Activated CD8-positive, alpha-beta T cell treated with anti-CD3 and anti-CD28 coated beads for 36 hours (primary cell): ENCODE data around the gene RHOD. TPM values are rescaled to one million over a fixed set of nuclear protein-coding genes. Genes with fewer than 3 reads are reported as not detected.
A peak's percentile ranks its signal among the peaks of the same experiment; 100 is the strongest.

Experiments used
- ATAC-seq: fragments of 200-7000 bp; cut with Tn5 transposase; one replicate; pipeline ENCODE4 v1.10.0; 2021; ENCODE audit warnings: mild to moderate bottlenecking, moderate library complexity
- CTCF ChIA-PET: fragments of 350-600 bp; sonication (Branson Sonifier 250); formaldehyde crosslinking; loops from one replicate; lab custom pipeline; 2021; ENCODE audit warnings: antibody characterized with exemption; lab: Charles Lee
- POLR2A ChIA-PET: fragments of 350-600 bp; sonication (Branson Sonifier 250); formaldehyde crosslinking; loops from one replicate; lab custom pipeline; 2021; ENCODE audit warnings: antibody characterized with exemption; lab: Charles Lee
- DNase-seq: peaks from one replicate; pipeline ENCODE4 v3.0.0-alpha.2; 2020
- H3K27ac Mint-ChIP-seq: one replicate; pipeline ENCODE4 v1.8.0; 2021; ENCODE audit warnings: mild to moderate bottlenecking, mixed read lengths
- H3K27me3 Mint-ChIP-seq: one replicate; pipeline ENCODE4 v1.8.0; 2021; ENCODE audit warnings: mixed read lengths
- H3K36me3 Mint-ChIP-seq: one replicate; pipeline ENCODE4 v1.8.0; 2021; ENCODE audit warnings: low read depth, mixed read lengths
- H3K4me1 Mint-ChIP-seq: one replicate; pipeline ENCODE4 v1.8.0; 2021; ENCODE audit warnings: low read depth, mixed read lengths
- H3K4me3 Mint-ChIP-seq: one replicate; pipeline ENCODE4 v1.8.0; 2021; ENCODE audit warnings: mild to moderate bottlenecking, moderate library complexity, mixed read lengths
- H3K9me3 Mint-ChIP-seq: one replicate; pipeline ENCODE4 v1.8.0; 2021; ENCODE audit warnings: mixed read lengths
- CTCF ChIP-seq: fragments of 200-600 bp; IDR thresholded peaks from one replicate; pipeline ENCODE4 v1.8.0; 2022; ENCODE audit warnings: antibody characterized with exemption, mild to moderate bottlenecking
- intact Hi-C: fragments of 100-400 bp; cut with micrococcal nuclease; formaldehyde crosslinking; loops from one replicate; pipeline ENCODE4 v1.10.0; 2022
- total RNA-seq, 2 experiments: library from RNA; stranded (reverse); gene quantifications; one replicate each; pipeline ENCODE4 v1.2.3, GENCODE V29; 2021

The RHOD gene
- total RNA-seq, 2 experiments from 2014 or later, result 0.56 TPM; not detected in 1

GRCh38 chr11:67014343-67014742 lies 42.3 kb upstream of the RHOD start:
- H3K27ac Mint-ChIP-seq, result no peak overlapping the region
- no peaks in the 10 kb centered on the region for H3K4me1 Mint-ChIP-seq
- ChIA-PET POLR2A (interaction anchor here (1.1 kb wide), 1 partner anchor 55 kb away, joined by 3 read pairs; no protein-coding TSS in a partner anchor), CTCF (no interaction called here)
- H3K9me3 Mint-ChIP-seq, result peaks cover 3% of the 10 kb centered on the region
- ATAC-seq (no peak), DNase-seq (no peak)
- H3K4me3 Mint-ChIP-seq, result no peak overlapping the region
- no peak for TF ChIP-seq CTCF
- peaks cover 9% of the 10 kb centered on the region for H3K27me3 Mint-ChIP-seq
- intact Hi-C loops, result no loop called here
- H3K36me3 Mint-ChIP-seq, result peaks cover 2% of the 10 kb centered on the region

GRCh38 chr11:67015048-67015447 lies 41.6 kb upstream of the RHOD start:
- intact Hi-C loops, result no loop called here
- Mint-ChIP-seq H3K9me3 (peaks cover 3% of the 10 kb centered on the region), H3K36me3 (peaks cover 2% of the 10 kb centered on the region), H3K27ac (no peak overlapping the region), H3K4me3 (no peak overlapping the region), H3K4me1 (no peaks in the 10 kb centered on the region), H3K27me3 (peaks cover 11% of the 10 kb centered on the region)
- POLR2A ChIA-PET, result interaction anchor here (0.6 to 1.1 kb wide), 2 partner anchors 56 to 74 kb away, joined by 3 to 6 read pairs; no protein-coding TSS in a partner anchor
- CTCF ChIA-PET, result interaction anchor here (1.6 kb wide), 1 partner anchor 57 kb away, joined by 4 read pairs; no protein-coding TSS in a partner anchor
- ATAC-seq (no peak), DNase-seq (no peak)
- TF ChIP-seq CTCF, result no peak

GRCh38 chr11:67016550-67016949 lies 40.1 kb upstream of the RHOD start:
- ChIA-PET POLR2A (no interaction called here), CTCF (interaction anchor here (1.2 to 1.6 kb wide), 2 partner anchors 11 to 55 kb away, joined by 4 read pairs; no protein-coding TSS in a partner anchor)
- no peak overlapping the region for H3K4me3 Mint-ChIP-seq
- no peak for TF ChIP-seq CTCF
- H3K27me3 Mint-ChIP-seq, result peaks cover 21% of the 10 kb centered on the region
- DNase-seq (no peak), ATAC-seq (no peak)
- no peaks in the 10 kb centered on the region for H3K4me1 Mint-ChIP-seq
- intact Hi-C loops, result no loop called here
- no peak overlapping the region for H3K27ac Mint-ChIP-seq
- H3K36me3 Mint-ChIP-seq, result peaks cover 2% of the 10 kb centered on the region
- H3K9me3 Mint-ChIP-seq, result peaks cover 3% of the 10 kb centered on the region

- POLR2A ChIA-PET, result no interaction called here
- Mint-ChIP-seq H3K36me3 (peaks cover 2% of the 10 kb centered on the region), H3K4me3 (no peak overlapping the region), H3K27me3 (peaks cover 45% of the 10 kb centered on the region), H3K27ac (no peak overlapping the region), H3K9me3 (peaks cover 3% of the 10 kb centered on the region), H3K4me1 (peaks cover 29% of the 10 kb centered on the region)
- ATAC-seq (no peak), DNase-seq (peak; percentile 11)
- intact Hi-C loops, result no loop called here
- TF ChIP-seq CTCF, result no peak
- CTCF ChIA-PET, result interaction anchor here (1.7 kb wide), 1 partner anchor 55 kb away, joined by 3 read pairs; no protein-coding TSS in a partner anchor
Measured at GRCh38 chr11:67020949-67021348, 35.7 kb upstream of the RHOD start.

- Mint-ChIP-seq H3K27ac (no peak overlapping the region), H3K27me3 (peaks cover 48% of the 10 kb centered on the region), H3K4me3 (no peak overlapping the region), H3K9me3 (peaks cover 3% of the 10 kb centered on the region), H3K4me1 (peaks cover 29% of the 10 kb centered on the region), H3K36me3 (peaks cover 2% of the 10 kb centered on the region)
- intact Hi-C loops, result no loop called here
- ATAC-seq (no peak), DNase-seq (no peak)
- ChIA-PET CTCF (interaction anchor here (1.3 kb wide), 1 partner anchor 180 kb away, joined by 3 read pairs; the partner anchor contains the start of gene RCE1), POLR2A (interaction anchor here (0.6 kb wide), 1 partner anchor 345 kb away, joined by 3 read pairs; no protein-coding TSS in a partner anchor)
- no peak for TF ChIP-seq CTCF
Measured at GRCh38 chr11:67022341-67022933, 34.2 kb upstream of the RHOD start.
